Prostate gland (tissue), 2 donors: ENCODE measurements around the gene MRPL14.

Experiments
- POLR2AphosphoS5 ChIP-seq: sonication (generic); formaldehyde crosslinking; IDR thresholded peaks from one replicate; pipeline ENCODE4 v1.6.1; 2017; ENCODE audit warnings: antibody characterized with exemption
- TF ChIP-seq, protein P1 (sequence below), 4 experiments: fragments of 200-600 bp in 2 of 4; fragments of 450-650 bp in 2 of 4; sonication (generic) in 2 of 4; IDR thresholded peaks; 1 replicate in 3 of 4; 2 replicates in 1 of 4; pipeline ENCODE4 v1.5.1; 2016 to 2019; ENCODE audit warnings: antibody characterized with exemption in 4 of 4, mild to moderate bottlenecking in 2 of 4, moderate library complexity in 2 of 4

DNA sequence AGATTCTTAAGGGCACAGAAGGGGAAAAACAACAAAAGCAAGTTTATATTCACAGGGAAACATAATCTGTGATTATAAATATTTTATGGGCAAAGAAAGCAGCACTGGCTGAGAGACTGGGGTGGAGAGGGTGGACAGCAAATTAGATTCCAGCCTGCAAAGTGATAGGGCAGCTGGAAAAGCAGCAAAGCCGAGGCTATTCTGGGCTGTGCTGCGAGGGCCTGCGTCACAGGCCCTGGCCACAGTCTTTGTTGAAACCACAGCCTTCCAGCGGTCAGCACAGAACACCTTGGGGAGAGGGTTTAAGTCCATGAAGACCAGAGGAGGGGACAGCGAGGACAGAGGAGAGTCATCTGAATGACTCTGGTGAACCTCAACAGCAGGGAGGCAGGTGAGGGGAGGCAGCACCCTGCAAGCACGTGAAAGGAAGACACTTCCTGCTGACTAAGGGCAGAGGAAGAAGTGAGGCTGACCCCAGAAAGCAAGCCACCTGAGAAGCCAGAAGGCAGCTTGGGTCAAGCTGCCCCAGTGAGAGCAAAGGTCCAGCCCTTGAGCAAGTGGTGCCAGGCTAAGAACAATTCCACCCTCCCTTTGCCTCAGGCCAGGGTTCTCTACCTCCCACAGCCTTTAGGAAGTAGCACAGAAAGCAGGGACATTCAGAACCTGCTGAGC is 17.1 kb downstream of the MRPL14 start:
- TF ChIP-seq, protein P1, sequence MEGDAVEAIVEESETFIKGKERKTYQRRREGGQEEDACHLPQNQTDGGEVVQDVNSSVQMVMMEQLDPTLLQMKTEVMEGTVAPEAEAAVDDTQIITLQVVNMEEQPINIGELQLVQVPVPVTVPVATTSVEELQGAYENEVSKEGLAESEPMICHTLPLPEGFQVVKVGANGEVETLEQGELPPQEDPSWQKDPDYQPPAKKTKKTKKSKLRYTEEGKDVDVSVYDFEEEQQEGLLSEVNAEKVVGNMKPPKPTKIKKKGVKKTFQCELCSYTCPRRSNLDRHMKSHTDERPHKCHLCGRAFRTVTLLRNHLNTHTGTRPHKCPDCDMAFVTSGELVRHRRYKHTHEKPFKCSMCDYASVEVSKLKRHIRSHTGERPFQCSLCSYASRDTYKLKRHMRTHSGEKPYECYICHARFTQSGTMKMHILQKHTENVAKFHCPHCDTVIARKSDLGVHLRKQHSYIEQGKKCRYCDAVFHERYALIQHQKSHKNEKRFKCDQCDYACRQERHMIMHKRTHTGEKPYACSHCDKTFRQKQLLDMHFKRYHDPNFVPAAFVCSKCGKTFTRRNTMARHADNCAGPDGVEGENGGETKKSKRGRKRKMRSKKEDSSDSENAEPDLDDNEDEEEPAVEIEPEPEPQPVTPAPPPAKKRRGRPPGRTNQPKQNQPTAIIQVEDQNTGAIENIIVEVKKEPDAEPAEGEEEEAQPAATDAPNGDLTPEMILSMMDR (IDR thresholded peaks at IDR 0.05), result no peak
- peak; percentile 56 for TF ChIP-seq POLR2AphosphoS5
